Spleen (tissue), 11 donors: ENCODE data around the gene BLOC1S2. TPM values are rescaled to one million over a fixed set of nuclear protein-coding genes. Genes with fewer than 3 reads are reported as not detected.
A peak's percentile ranks its signal among the peaks of the same experiment; 100 is the strongest.

Source experiments
- DNase-seq: peaks from one replicate; pipeline ENCODE4 v3.0.0-alpha.2; 2020
- H3K27ac ChIP-seq, 8 donors: fragments of 200-600 bp; sonication (generic) in 7 of 8; 1 replicate in 4 of 8; 2 replicates in 4 of 8; pipeline versions ENCODE4 v1.5.0 to v1.8.0; 2016 to 2021; ENCODE audit warnings: inconsistent platforms in 4 of 8, mild to moderate bottlenecking in 4 of 8, moderate library complexity in 1 of 8
- H3K27me3 ChIP-seq, 7 donors: fragments of 200-600 bp; sonication (generic) in 6 of 7; replicated peaks in 1 of 7; 1 replicate in 4 of 7; 2 replicates in 3 of 7; pipeline versions ENCODE4 v1.5.0 to v1.8.0; 2016 to 2021; ENCODE audit warnings: inconsistent platforms in 3 of 7, mild to moderate bottlenecking in 1 of 7
- H3K36me3 ChIP-seq, 6 donors: fragments of 200-600 bp; sonication (generic) in 5 of 6; 1 replicate in 4 of 6; 2 replicates in 2 of 6; pipeline versions ENCODE4 v1.5.0 to v1.8.0; 2016 to 2021; ENCODE audit warnings: inconsistent platforms in 2 of 6
- H3K4me1 ChIP-seq, 6 donors: fragments of 200-600 bp; sonication (generic) in 5 of 6; 1 replicate in 3 of 6; 2 replicates in 3 of 6; pipeline versions ENCODE4 v1.5.0 to v1.8.0; 2016 to 2021; ENCODE audit warnings: inconsistent platforms in 3 of 6
- H3K4me3 ChIP-seq, 8 donors: fragments of 200-600 bp; sonication (generic) in 7 of 8; 1 replicate in 4 of 8; 2 replicates in 4 of 8; pipeline versions ENCODE4 v1.5.0 to v1.8.0; 2016 to 2021; ENCODE audit warnings: inconsistent platforms in 4 of 8, mild to moderate bottlenecking in 4 of 8, moderate library complexity in 2 of 8
- H3K9me3 ChIP-seq, 8 donors: fragments of 200-600 bp; sonication (generic) in 7 of 8; 1 replicate in 4 of 8; 2 replicates in 4 of 8; pipeline versions ENCODE4 v1.5.0 to v1.8.0; 2016 to 2021; ENCODE audit warnings: inconsistent platforms in 4 of 8
- POLR2A ChIP-seq, 3 donors: fragments of 450-650 bp; IDR thresholded peaks; one replicate each; pipeline ENCODE4 v1.5.1; 2017; ENCODE audit warnings: antibody characterized with exemption in 3 of 3, mild to moderate bottlenecking in 1 of 3
- POLR2AphosphoS5 ChIP-seq, 3 donors: sonication (generic); formaldehyde crosslinking; IDR thresholded peaks; one replicate each; pipeline ENCODE4 v1.5.1; 2017; ENCODE audit warnings: antibody characterized with exemption in 3 of 3
- WGBS, 5 donors: extraction: QIAGEN DNeasy Blood & Tissue Kit in 3 of 5; methylation state at CpG; one replicate each; pipeline versions ENCODE4 v1.1.5 to v1.1.7; 2013 to 2018; 5-methylcytosine and 5-hydroxymethylcytosine counted together
- intact Hi-C: fragments of 100-400 bp; cut with DNase I; formaldehyde crosslinking; loops from one replicate; pipeline ENCODE4 v1.15.0; 2023; ENCODE audit warnings: low total_unique reads
- polyA plus RNA-seq, 3 donors: library from polyadenylated mRNA; stranded (reverse); fragments of 200-250 nt; gene quantifications; one replicate each; pipeline ENCODE4 v1.2.1, GENCODE V29; 2013
- total RNA-seq, 7 donors: library from RNA; depleted of rRNA in 3 of 7; stranded (reverse); fragments of >200 nt in 3 of 7; fragmentation: NEBNext Ultra II Directional in 4 of 7; extraction: Animal tissue kit (Norgen Biotek cat#: 25700) in 4 of 7; gene quantifications; one replicate each; pipeline versions ENCODE4 v1.1.0 to v1.2.1, GENCODE V29; 2016 to 2021
- TF ChIP-seq, protein P1 (sequence below), 11 experiments: fragments of 200-600 bp in 7 of 11; fragments of 450-650 bp in 4 of 11; sonication (generic) in 4 of 11; IDR thresholded peaks in 8 of 11; conservative IDR thresholded peaks in 3 of 11; 1 replicate in 7 of 11; 2 replicates in 4 of 11; pipeline versions ENCODE4 v1.4.0 to v1.8.0; 2016 to 2021; ENCODE audit warnings: antibody characterized with exemption in 11 of 11, inconsistent platforms in 4 of 11, mild to moderate bottlenecking in 1 of 11
- donor health status: healthy with polysubstance abuse.
- donor health status: DM: no; HTN: no; CAD: no; lungs with moderate emphysema.
- donor health status: DM: no; HTN: no; CAD: no.
- donor health status: Bipolar disorder and iron deficiency.
- donor health status: healthy.
- donor health status: DM: no; HTN: no; CAD: no.
- donor health status: DM: yes; HTN: yes; CAD: no.

The BLOC1S2 gene
- total and polyA plus RNA-seq, 10 donors, result 45.0 to 96.1 (median 51.9) TPM

DNA sequence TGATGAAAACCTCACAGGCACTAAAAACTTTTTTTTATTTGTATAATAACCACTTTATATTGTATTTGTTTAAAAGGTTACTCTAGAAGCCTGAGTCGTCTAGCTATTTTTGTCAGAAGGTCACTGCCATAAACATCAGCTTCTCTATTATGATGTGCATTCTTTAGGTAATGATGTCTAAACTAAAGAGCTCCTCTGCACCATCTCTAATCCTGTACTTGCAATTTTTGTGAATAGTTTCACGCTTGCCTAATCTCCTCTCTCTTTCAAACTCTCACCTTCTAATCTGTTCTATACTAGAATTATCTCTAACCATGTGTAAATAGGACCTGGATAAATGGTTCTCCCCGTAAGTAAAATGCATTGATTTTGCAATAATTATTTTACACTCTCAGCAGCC, 46.6 kb downstream of the BLOC1S2 start:
- Histone ChIP-seq H3K27me3 (no peaks in the 10 kb centered on the region), H3K4me1 (no peaks in the 10 kb centered on the region), H3K4me3 (no peak overlapping the region), H3K9me3 (no peaks in the 10 kb centered on the region), H3K36me3 (peaks cover 3 to 100% (median 93%) of the 10 kb centered on the region in 6 donors), H3K27ac (no peak overlapping the region)
- intact Hi-C loops, result no loop called here
- no peak for TF ChIP-seq POLR2AphosphoS5 (IDR thresholded peaks at IDR 0.05)
- TF ChIP-seq POLR2A (IDR thresholded peaks at IDR 0.05), result no peak
- TF ChIP-seq, protein P1, sequence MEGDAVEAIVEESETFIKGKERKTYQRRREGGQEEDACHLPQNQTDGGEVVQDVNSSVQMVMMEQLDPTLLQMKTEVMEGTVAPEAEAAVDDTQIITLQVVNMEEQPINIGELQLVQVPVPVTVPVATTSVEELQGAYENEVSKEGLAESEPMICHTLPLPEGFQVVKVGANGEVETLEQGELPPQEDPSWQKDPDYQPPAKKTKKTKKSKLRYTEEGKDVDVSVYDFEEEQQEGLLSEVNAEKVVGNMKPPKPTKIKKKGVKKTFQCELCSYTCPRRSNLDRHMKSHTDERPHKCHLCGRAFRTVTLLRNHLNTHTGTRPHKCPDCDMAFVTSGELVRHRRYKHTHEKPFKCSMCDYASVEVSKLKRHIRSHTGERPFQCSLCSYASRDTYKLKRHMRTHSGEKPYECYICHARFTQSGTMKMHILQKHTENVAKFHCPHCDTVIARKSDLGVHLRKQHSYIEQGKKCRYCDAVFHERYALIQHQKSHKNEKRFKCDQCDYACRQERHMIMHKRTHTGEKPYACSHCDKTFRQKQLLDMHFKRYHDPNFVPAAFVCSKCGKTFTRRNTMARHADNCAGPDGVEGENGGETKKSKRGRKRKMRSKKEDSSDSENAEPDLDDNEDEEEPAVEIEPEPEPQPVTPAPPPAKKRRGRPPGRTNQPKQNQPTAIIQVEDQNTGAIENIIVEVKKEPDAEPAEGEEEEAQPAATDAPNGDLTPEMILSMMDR (IDR thresholded peaks at IDR 0.05 in 8 of 11, conservative IDR thresholded peaks at IDR 0.05 in 3 of 11), result no peak
- no peak for DNase-seq
- 88 to 95% (median 93%) methylated on average over 3 of the region's 3 CpGs for WGBS, 5 donors

DNA sequence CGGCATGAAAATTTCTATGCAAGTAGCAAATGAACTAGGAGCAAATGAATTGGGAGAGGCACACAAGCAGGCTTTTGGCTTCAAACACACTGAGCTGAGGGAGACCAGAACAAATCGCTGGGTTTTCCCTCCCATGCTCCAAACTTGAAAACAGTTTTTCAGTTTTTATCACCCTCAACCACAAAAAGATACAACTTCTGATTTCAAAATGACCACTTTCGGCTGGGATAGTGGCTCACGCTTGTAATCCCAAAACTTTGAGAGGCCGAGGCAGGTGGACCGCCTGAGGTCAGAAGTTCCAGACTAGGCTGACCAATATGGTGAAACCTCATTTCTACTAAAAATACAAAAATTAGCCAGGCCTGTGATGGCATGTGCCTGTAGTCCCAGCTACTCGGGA, 48.1 kb downstream of the BLOC1S2 start:
- Histone ChIP-seq H3K27me3 (no peaks in the 10 kb centered on the region), H3K4me1 (no peaks in the 10 kb centered on the region), H3K4me3 (no peak overlapping the region), H3K27ac (no peak overlapping the region), H3K9me3 (no peaks in the 10 kb centered on the region), H3K36me3 (peaks cover 0 to 100% (median 93%) of the 10 kb centered on the region in 6 donors)
- intact Hi-C loops, result no loop called here
- DNase-seq, result no peak
- 82 to 89% (median 86%) methylated on average over 7 of the region's 7 CpGs for WGBS, 5 donors
- TF ChIP-seq POLR2AphosphoS5 (IDR thresholded peaks at IDR 0.05) (no peak), POLR2A (IDR thresholded peaks at IDR 0.05) (no peak)
- TF ChIP-seq, protein P1 (IDR thresholded peaks at IDR 0.05 in 8 of 11, conservative IDR thresholded peaks at IDR 0.05 in 3 of 11), result no peak

DNA sequence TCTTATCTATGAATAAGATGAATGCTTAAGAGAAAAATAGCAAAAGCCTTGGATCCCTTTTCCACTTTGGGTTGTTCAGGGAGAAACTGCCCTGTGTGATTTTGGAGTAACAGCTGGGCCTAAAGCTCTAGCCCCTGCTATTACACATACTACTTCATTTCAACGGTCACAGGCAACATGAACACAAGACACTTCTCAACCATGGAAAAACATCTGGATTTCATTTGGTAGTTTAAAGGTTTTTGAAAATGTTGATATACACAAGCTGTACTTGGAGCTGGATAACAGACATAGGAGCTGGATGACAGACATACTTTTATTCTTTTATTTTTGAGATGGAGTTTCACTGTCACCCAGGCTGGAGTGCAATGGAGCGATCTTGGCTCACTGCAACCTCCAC, 54.4 kb downstream of the BLOC1S2 start:
- H3K27me3 ChIP-seq, result no peaks in the 10 kb centered on the region
- peaks cover 0 to 64% (median 52%) of the 10 kb centered on the region in 6 donors for H3K36me3 ChIP-seq
- H3K27ac ChIP-seq, result no peak overlapping the region
- H3K9me3 ChIP-seq, result no peaks in the 10 kb centered on the region
- H3K4me3 ChIP-seq, result no peak overlapping the region
- peaks cover 4 to 29% (median 18%) of the 10 kb centered on the region in 6 donors for H3K4me1 ChIP-seq
- DNase-seq, result no peak
- no peak for TF ChIP-seq POLR2A (IDR thresholded peaks at IDR 0.05)
- TF ChIP-seq, protein P1 (IDR thresholded peaks at IDR 0.05 in 8 of 11, conservative IDR thresholded peaks at IDR 0.05 in 3 of 11), result no peak
- no peak for TF ChIP-seq POLR2AphosphoS5 (IDR thresholded peaks at IDR 0.05)
- 87 to 94% (median 89%) methylated on average over 2 of the region's 2 CpGs for WGBS, 5 donors
- intact Hi-C loops, result no loop called here

DNA sequence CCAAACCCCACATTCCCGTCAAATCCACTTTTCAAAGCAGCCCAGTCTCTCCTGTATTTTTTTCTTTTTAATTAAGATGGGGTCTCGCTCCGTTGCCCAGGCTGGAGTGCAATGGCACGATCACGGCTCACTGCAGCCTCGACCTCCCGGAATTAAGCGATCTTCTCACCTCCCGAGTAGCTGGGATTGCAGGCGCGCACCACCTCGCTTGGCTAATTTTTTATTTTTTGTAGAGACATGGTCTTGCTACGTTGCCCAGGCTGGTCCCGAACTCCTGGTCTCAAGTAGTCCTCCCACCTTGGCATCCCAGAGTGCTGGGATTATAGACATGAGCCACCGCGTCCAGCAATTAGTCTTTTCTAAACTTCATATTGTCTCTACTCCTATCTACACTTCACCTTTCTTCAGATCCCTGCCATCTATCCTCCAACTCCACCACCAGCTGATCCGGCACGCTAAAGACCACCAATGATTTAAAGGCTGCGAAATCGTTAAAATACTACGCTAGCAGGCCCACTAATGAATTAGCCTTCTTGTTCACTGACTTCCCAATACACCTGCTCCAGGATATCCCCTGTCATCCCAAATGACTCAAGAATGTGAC, 56.6 kb downstream of the BLOC1S2 start:
- 65 to 71% (median 71%) methylated on average over 21 of the region's 21 CpGs for WGBS, 5 donors
- Histone ChIP-seq H3K36me3 (peaks cover 0 to 54% (median 38%) of the 10 kb centered on the region in 6 donors), H3K9me3 (no peaks in the 10 kb centered on the region), H3K27ac (peak overlapping the region; percentile 61 to 95 (median 84)), H3K27me3 (no peaks in the 10 kb centered on the region), H3K4me1 (peaks cover 4 to 39% (median 20%) of the 10 kb centered on the region in 6 donors), H3K4me3 (peak overlapping the region; percentile 71 to 97 (median 92))
- DNase-seq, result peak; percentile 74
- intact Hi-C loops, result no loop called here
- TF ChIP-seq, protein P1 (IDR thresholded peaks at IDR 0.05 in 8 of 11, conservative IDR thresholded peaks at IDR 0.05 in 3 of 11), result no peak
- no peak for TF ChIP-seq POLR2AphosphoS5 (IDR thresholded peaks at IDR 0.05)
- TF ChIP-seq POLR2A (IDR thresholded peaks at IDR 0.05), result no peak
